HEK293 (cell line): Measurements from ENCODE around the gene MACF1.
A peak's percentile ranks its signal among the peaks of the same experiment; 100 is the strongest.

ENCODE experiments used
- GLIS2 ChIP-seq: fragments of 450-650 bp; formaldehyde crosslinking; IDR thresholded peaks from 2 replicates; pipeline ENCODE4 v1.5.1; 2016; ENCODE audit warnings: missing biosample characterization, missing genetic modification characterization
- SP2 ChIP-seq: fragments of 450-650 bp; formaldehyde crosslinking; IDR thresholded peaks from 2 replicates; pipeline ENCODE4 v1.5.1; 2016; ENCODE audit warnings: missing biosample characterization, missing genetic modification characterization
- ZFHX2 ChIP-seq: fragments of 450-650 bp; formaldehyde crosslinking; conservative IDR thresholded peaks from 2 replicates; pipeline ENCODE4 v1.5.1; 2016; ENCODE audit warnings: missing biosample characterization, missing genetic modification characterization
- ZNF133 ChIP-seq: fragments of 450-650 bp; formaldehyde crosslinking; IDR thresholded peaks from 2 replicates; pipeline ENCODE4 v1.5.1; 2016; ENCODE audit warnings: missing biosample characterization, missing genetic modification characterization
- ZNF292 ChIP-seq: fragments of 450-650 bp; formaldehyde crosslinking; IDR thresholded peaks from 2 replicates; pipeline ENCODE4 v1.5.1; 2016; ENCODE audit warnings: low read depth, missing biosample characterization, missing genetic modification characterization, borderline replicate concordance
- ZNF416 ChIP-seq: fragments of 450-650 bp; formaldehyde crosslinking; IDR thresholded peaks from 2 replicates; pipeline ENCODE4 v1.5.1; 2016; ENCODE audit warnings: missing biosample characterization, missing genetic modification characterization
- ZNF501 ChIP-seq: fragments of 450-650 bp; formaldehyde crosslinking; IDR thresholded peaks from 2 replicates; pipeline ENCODE4 v1.5.1; 2016; ENCODE audit warnings: missing biosample characterization, missing genetic modification characterization
- ZNF610 ChIP-seq: fragments of 450-650 bp; formaldehyde crosslinking; IDR thresholded peaks from 2 replicates; pipeline ENCODE4 v1.5.1; 2016; ENCODE audit warnings: missing biosample characterization, missing genetic modification characterization, borderline replicate concordance
- ZNF654 ChIP-seq: fragments of 450-650 bp; formaldehyde crosslinking; IDR thresholded peaks from 2 replicates; pipeline ENCODE4 v1.5.1; 2016; ENCODE audit warnings: low read depth, missing biosample characterization, missing genetic modification characterization
- ZSCAN16 ChIP-seq: fragments of 450-650 bp; formaldehyde crosslinking; IDR thresholded peaks from 2 replicates; pipeline ENCODE4 v1.5.1; 2016; ENCODE audit warnings: missing biosample characterization, missing genetic modification characterization
- TF ChIP-seq, protein P1 (sequence below): fragments of 450-650 bp; formaldehyde crosslinking; conservative IDR thresholded peaks from 2 replicates; pipeline ENCODE4 v1.5.1; 2016; ENCODE audit warnings: low read depth, missing biosample characterization, missing genetic modification characterization
- TF ChIP-seq, protein P2 (sequence below): fragments of 450-650 bp; formaldehyde crosslinking; IDR thresholded peaks from 2 replicates; pipeline ENCODE4 v1.5.1; 2016; ENCODE audit warnings: missing biosample characterization, missing genetic modification characterization
- TF ChIP-seq, protein P3 (sequence below): fragments of 450-650 bp; formaldehyde crosslinking; IDR thresholded peaks from 2 replicates; pipeline ENCODE4; 2016; ENCODE audit warnings: missing biosample characterization, missing genetic modification characterization
- TF ChIP-seq, protein P4 (sequence below): fragments of 450-650 bp; formaldehyde crosslinking; IDR thresholded peaks from 2 replicates; pipeline ENCODE4 v1.5.1; 2016; ENCODE audit warnings: missing biosample characterization, missing genetic modification characterization
- TF ChIP-seq, protein P5 (sequence below): fragments of 450-650 bp; formaldehyde crosslinking; IDR thresholded peaks from 2 replicates; pipeline ENCODE4 v1.5.1; 2017; ENCODE audit warnings: missing biosample characterization, missing genetic modification characterization
- TF ChIP-seq, protein P6 (sequence below): fragments of 450-650 bp; formaldehyde crosslinking; IDR thresholded peaks from 2 replicates; pipeline ENCODE4 v1.5.1; 2016; ENCODE audit warnings: missing biosample characterization, missing genetic modification characterization
- TF ChIP-seq, protein P7 (sequence below): fragments of 450-650 bp; formaldehyde crosslinking; optimal IDR thresholded peaks from 2 replicates; pipeline ENCODE3; 2016; ENCODE audit warnings: missing biosample characterization, mild to moderate bottlenecking, missing genetic modification characterization
- TF ChIP-seq, protein P8 (sequence below): fragments of 450-650 bp; formaldehyde crosslinking; IDR thresholded peaks from 2 replicates; pipeline ENCODE4 v1.5.1; 2016; ENCODE audit warnings: missing biosample characterization, missing genetic modification characterization
- TF ChIP-seq, protein P9 (sequence below): fragments of 450-650 bp; formaldehyde crosslinking; IDR thresholded peaks from 2 replicates; pipeline ENCODE4 v1.5.1; 2016; ENCODE audit warnings: missing biosample characterization, missing genetic modification characterization

The MACF1 gene

DNA sequence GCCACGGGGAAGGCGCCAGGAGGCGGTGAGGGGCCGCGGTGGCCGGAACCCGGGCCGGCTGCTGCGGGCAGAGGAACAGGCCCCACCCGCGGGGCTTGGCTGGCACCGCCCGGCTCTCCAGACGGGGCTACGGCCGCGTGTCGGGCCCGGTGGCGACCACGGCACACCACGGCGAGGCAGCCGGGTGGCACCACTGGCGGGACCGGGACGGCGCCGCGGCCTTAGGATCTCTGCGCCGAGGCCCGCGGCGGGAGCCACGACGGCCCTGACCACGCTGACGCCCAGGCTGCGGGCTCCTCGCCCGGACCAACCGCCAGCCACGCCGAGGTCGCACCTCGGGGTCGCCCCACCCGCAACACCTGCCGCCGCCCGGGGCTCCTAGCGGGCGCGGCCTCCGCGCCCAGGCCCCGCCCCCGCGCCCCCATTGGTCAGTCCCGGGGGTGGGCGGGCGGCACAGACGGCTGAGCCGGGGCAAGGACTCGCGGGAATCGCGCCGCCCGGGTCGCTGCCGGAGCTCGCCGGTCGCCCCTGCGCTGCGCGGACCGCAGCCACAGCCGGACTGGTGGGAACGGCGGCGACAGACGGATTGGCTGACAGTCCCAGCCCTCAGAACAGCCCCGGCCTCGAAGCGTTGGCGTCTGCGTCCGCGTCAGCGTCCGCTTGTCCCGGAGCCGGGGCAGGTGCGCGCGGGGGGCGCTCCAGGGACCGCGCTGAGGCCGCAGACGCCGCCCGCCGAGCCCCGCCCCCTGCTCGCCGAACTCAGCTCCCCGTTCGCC, 286.8 kb downstream of the MACF1 start, which contains the start of gene BMP8A (continued):
- TF ChIP-seq, protein P1, sequence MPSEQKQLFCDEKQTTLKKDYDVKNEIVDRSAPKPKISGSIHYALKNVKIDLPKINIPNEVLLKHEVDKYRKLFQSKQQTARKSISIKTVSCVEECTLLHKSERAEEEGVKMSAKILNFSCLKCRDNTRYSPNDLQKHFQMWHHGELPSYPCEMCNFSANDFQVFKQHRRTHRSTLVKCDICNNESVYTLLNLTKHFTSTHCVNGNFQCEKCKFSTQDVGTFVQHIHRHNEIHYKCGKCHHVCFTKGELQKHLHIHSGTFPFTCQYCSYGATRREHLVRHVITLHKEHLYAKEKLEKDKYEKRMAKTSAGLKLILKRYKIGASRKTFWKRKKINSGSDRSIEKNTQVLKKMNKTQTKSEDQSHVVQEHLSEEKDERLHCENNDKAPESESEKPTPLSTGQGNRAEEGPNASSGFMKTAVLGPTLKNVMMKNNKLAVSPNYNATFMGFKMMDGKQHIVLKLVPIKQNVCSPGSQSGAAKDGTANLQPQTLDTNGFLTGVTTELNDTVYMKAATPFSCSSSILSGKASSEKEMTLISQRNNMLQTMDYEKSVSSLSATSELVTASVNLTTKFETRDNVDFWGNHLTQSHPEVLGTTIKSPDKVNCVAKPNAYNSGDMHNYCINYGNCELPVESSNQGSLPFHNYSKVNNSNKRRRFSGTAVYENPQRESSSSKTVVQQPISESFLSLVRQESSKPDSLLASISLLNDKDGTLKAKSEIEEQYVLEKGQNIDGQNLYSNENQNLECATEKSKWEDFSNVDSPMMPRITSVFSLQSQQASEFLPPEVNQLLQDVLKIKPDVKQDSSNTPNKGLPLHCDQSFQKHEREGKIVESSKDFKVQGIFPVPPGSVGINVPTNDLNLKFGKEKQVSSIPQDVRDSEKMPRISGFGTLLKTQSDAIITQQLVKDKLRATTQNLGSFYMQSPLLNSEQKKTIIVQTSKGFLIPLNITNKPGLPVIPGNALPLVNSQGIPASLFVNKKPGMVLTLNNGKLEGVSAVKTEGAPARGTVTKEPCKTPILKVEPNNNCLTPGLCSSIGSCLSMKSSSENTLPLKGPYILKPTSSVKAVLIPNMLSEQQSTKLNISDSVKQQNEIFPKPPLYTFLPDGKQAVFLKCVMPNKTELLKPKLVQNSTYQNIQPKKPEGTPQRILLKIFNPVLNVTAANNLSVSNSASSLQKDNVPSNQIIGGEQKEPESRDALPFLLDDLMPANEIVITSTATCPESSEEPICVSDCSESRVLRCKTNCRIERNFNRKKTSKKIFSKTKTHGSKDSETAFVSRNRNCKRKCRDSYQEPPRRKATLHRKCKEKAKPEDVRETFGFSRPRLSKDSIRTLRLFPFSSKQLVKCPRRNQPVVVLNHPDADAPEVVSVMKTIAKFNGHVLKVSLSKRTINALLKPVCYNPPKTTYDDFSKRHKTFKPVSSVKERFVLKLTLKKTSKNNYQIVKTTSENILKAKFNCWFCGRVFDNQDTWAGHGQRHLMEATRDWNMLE (tag by site-specific recombination), result no peak
- TF ChIP-seq ZNF133 (tag by site-specific recombination) (no peak), ZSCAN16 (no peak), SP2 (tag by site-specific recombination) (peak; percentile 33; the same call in 1 of the 2 replicates), GLIS2 (tag by site-specific recombination) (peak; percentile 60; the same call in 1 of the 2 replicates), ZFHX2 (peak; percentile 54; the same call in 1 of the 2 replicates), ZNF416 (tag by site-specific recombination) (no peak), ZNF610 (tag by site-specific recombination) (no peak), ZNF501 (tag by site-specific recombination) (no peak), ZNF292 (tag by site-specific recombination) (no peak), ZNF654 (no peak)
- TF ChIP-seq, protein P2, sequence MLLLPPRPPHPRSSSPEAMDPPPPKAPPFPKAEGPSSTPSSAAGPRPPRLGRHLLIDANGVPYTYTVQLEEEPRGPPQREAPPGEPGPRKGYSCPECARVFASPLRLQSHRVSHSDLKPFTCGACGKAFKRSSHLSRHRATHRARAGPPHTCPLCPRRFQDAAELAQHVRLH (tag by site-specific recombination), result no peak
- TF ChIP-seq, protein P3, sequence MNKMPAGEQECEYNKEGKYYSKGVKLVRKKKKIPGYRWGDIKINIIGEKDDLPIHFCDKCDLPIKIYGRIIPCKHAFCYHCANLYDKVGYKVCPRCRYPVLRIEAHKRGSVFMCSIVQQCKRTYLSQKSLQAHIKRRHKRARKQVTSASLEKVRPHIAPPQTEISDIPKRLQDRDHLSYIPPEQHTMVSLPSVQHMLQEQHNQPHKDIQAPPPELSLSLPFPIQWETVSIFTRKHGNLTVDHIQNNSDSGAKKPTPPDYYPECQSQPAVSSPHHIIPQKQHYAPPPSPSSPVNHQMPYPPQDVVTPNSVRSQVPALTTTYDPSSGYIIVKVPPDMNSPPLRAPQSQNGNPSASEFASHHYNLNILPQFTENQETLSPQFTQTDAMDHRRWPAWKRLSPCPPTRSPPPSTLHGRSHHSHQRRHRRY (tag by site-specific recombination), result no peak
- TF ChIP-seq, protein P4, sequence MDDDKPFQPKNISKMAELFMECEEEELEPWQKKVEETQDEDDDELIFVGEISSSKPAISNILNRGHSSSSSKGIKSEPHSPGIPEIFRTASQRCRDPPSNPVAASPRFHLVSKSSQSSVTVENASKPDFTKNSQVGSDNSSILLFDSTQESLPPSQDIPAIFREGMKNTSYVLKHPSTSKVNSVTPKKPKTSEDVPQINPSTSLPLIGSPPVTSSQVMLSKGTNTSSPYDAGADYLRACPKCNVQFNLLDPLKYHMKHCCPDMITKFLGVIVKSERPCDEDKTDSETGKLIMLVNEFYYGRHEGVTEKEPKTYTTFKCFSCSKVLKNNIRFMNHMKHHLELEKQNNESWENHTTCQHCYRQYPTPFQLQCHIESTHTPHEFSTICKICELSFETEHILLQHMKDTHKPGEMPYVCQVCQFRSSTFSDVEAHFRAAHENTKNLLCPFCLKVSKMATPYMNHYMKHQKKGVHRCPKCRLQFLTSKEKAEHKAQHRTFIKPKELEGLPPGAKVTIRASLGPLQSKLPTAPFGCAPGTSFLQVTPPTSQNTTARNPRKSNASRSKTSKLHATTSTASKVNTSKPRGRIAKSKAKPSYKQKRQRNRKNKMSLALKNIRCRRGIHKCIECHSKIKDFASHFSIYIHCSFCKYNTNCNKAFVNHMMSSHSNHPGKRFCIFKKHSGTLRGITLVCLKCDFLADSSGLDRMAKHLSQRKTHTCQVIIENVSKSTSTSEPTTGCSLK (tag by site-specific recombination), result no peak
- TF ChIP-seq, protein P5, sequence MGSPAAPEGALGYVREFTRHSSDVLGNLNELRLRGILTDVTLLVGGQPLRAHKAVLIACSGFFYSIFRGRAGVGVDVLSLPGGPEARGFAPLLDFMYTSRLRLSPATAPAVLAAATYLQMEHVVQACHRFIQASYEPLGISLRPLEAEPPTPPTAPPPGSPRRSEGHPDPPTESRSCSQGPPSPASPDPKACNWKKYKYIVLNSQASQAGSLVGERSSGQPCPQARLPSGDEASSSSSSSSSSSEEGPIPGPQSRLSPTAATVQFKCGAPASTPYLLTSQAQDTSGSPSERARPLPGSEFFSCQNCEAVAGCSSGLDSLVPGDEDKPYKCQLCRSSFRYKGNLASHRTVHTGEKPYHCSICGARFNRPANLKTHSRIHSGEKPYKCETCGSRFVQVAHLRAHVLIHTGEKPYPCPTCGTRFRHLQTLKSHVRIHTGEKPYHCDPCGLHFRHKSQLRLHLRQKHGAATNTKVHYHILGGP (tag by site-specific recombination), result no peak
- TF ChIP-seq, protein P6, sequence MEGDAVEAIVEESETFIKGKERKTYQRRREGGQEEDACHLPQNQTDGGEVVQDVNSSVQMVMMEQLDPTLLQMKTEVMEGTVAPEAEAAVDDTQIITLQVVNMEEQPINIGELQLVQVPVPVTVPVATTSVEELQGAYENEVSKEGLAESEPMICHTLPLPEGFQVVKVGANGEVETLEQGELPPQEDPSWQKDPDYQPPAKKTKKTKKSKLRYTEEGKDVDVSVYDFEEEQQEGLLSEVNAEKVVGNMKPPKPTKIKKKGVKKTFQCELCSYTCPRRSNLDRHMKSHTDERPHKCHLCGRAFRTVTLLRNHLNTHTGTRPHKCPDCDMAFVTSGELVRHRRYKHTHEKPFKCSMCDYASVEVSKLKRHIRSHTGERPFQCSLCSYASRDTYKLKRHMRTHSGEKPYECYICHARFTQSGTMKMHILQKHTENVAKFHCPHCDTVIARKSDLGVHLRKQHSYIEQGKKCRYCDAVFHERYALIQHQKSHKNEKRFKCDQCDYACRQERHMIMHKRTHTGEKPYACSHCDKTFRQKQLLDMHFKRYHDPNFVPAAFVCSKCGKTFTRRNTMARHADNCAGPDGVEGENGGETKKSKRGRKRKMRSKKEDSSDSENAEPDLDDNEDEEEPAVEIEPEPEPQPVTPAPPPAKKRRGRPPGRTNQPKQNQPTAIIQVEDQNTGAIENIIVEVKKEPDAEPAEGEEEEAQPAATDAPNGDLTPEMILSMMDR (tag by site-specific recombination), result peak; percentile 65; the same call in 1 of the 2 replicates
- TF ChIP-seq, protein P7, sequence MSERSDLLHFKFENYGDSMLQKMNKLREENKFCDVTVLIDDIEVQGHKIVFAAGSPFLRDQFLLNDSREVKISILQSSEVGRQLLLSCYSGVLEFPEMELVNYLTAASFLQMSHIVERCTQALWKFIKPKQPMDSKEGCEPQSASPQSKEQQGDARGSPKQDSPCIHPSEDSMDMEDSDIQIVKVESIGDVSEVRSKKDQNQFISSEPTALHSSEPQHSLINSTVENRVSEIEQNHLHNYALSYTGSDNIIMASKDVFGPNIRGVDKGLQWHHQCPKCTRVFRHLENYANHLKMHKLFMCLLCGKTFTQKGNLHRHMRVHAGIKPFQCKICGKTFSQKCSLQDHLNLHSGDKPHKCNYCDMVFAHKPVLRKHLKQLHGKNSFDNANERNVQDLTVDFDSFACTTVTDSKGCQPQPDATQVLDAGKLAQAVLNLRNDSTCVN (tag by site-specific recombination), result peak; percentile 74
- TF ChIP-seq, protein P8, sequence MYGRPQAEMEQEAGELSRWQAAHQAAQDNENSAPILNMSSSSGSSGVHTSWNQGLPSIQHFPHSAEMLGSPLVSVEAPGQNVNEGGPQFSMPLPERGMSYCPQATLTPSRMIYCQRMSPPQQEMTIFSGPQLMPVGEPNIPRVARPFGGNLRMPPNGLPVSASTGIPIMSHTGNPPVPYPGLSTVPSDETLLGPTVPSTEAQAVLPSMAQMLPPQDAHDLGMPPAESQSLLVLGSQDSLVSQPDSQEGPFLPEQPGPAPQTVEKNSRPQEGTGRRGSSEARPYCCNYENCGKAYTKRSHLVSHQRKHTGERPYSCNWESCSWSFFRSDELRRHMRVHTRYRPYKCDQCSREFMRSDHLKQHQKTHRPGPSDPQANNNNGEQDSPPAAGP (tag by site-specific recombination), result no peak
- TF ChIP-seq, protein P9, sequence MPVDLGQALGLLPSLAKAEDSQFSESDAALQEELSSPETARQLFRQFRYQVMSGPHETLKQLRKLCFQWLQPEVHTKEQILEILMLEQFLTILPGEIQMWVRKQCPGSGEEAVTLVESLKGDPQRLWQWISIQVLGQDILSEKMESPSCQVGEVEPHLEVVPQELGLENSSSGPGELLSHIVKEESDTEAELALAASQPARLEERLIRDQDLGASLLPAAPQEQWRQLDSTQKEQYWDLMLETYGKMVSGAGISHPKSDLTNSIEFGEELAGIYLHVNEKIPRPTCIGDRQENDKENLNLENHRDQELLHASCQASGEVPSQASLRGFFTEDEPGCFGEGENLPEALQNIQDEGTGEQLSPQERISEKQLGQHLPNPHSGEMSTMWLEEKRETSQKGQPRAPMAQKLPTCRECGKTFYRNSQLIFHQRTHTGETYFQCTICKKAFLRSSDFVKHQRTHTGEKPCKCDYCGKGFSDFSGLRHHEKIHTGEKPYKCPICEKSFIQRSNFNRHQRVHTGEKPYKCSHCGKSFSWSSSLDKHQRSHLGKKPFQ (tag by site-specific recombination), result no peak
